ENCODE results near the gene SNRNP40.

- TF ChIP-seq CTCF (IDR thresholded peaks at IDR 0.05; ENCODE audit: insufficient read depth, low read length, poor library complexity, severe bottlenecking): no peak
- no peak for TF ChIP-seq EZH2phosphoT487 (conservative IDR thresholded peaks at IDR 0.05; ENCODE audit: low read length)
Observed at GRCh38 chr1:31297277-31298247, 974 bp upstream of the SNRNP40 start.
